ENCODE data around the gene GRIN2A.

- no peak for TF ChIP-seq CTCF (IDR thresholded peaks at IDR 0.05 in 8 of 11, conservative IDR thresholded peaks at IDR 0.05 in 3 of 11)
- TF ChIP-seq POLR2A (IDR thresholded peaks at IDR 0.05): no peak
- TF ChIP-seq POLR2AphosphoS5 (IDR thresholded peaks at IDR 0.05): no peak
Measured at GRCh38 chr16:10169904-10170410, 12.3 kb downstream of the GRIN2A start.

All from spleen (tissue), 7 donors.